H4 (cell line): Measurements from ENCODE around the gene PTCD2. TPM values are rescaled to one million over a fixed set of nuclear protein-coding genes. Genes with fewer than 3 reads are reported as not detected.
"Not testable (repeated sequence)": the region's sequence is repeated elsewhere in the genome, so short reads cannot be mapped to it uniquely, and the experiment has no call there.

Experiments
- DNase-seq: peaks from one replicate; pipeline ENCODE4 v3.0.0-alpha.2; 2015; ENCODE audit warnings: low spot score
- total RNA-seq: library from RNA; depleted of rRNA; stranded (reverse); fragments of >200 nt; shearing (Covaris generic); gene quantifications from 2 replicates; pipeline ENCODE4 v1.2.3, GENCODE V29; 2014

PTCD2 gene
- total RNA-seq, 1 experiment from 2014 or later = 15.4 TPM

DNA sequence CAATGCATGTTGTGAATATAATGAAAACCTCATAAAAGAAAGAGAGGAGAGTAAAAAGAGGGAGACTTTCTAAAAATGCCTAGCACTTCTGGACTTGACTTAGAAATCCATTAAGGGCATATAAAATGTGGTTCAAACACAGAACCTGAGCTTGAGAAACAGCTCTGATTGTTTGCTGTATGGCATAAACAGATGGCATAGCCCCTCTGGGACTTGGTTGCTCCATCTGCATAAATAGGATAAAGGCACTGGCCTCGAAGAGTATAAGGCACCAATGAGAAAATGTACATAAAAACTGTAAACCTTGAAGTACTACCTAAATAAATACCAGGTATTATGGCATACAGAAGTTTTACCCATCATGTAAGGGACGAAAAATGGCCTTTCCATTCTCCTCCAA lies 23.9 kb upstream of the PTCD2 start:
- DNase-seq = no peak

DNA sequence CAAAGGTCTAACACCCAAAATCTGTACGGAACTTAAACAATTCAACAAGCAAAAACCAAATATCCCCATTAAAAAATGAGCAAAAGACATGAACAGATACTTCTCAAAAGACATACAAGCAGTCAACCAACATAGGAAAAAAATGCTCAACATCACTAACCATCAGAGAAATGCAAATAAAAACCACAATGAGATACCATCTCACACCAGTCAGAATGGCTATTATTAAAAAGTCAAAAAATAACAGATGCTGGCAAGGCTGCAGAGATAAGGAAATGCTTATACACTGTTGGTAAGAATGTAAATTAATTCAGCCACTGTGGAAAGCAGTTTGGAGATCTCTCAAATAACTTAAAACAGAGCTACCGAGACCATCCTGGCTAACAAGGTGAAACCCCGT lies 22.0 kb upstream of the PTCD2 start:
- not testable (repeated sequence) for DNase-seq

DNA sequence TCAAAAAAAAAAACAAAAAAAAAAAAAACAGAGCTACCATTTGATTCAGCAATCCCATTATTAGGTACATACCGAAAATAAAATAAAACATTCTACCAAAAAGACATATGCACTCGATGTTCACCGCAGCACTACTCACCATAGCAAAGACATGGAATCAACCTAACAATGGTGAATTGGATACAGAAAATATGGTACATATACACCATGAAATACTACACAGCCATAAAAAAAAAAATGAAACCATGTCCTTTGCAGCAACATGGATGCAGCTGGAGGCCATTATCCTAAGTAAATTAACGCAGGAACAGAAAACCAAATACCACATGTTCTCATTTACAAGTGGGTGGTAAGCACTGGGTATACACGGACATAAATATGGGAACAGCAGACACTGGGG lies 21.5 kb upstream of the PTCD2 start:
- no peak for DNase-seq

DNA sequence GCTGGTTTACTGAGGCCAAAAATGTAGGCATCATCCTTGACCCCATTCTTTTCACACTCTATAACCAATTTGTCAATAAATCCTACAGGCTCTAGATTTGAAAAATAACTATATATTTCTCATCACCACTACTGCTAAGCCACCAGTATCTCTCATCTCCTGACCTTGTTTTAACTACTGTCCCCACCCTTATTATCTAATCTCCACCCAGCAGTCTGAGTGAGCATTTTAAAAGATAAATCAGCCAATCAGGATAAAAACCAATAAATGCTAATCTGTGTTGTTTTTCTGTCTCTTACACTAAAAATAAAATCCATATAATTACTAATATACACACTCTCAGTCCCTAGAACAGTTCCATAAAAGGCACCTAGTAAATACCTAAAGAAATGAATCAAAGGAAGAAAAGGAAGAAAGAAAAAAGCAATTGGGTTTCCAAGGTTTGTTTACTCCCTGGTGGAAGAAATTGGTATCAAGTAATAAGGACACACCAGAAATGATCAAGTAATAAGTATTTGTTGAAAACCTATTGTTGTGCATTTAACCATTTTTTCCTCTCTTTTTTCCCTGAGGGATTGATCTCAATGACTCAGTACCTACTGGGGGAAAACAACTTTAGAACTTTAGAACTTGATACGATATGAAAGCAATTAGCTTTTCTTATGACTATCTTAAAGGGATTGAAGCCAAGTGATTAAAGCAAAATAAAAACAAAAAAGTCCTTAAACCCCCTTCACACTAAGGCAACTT lies 19.4 kb upstream of the PTCD2 start:
- DNase-seq = no peak

DNA sequence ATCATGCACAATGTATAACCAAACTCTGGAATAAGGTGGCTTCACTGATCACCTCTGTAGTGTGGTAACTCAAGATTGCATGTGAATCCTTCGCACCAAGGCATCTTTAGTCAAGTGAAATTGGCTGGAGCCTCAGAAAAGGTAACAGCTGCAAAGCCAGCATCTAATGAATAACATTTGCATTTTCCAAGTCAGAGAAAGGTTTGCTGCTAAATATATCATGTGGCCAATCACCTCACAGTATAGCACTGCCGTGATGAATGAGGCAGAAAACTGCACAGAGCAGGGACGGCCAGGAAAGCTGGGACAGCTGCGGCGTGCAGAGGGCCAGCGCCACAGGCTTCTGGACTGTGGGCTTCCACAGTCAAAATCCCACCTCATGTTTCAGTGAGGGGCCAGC lies 18.6 kb upstream of the PTCD2 start:
- no peak for DNase-seq

DNA sequence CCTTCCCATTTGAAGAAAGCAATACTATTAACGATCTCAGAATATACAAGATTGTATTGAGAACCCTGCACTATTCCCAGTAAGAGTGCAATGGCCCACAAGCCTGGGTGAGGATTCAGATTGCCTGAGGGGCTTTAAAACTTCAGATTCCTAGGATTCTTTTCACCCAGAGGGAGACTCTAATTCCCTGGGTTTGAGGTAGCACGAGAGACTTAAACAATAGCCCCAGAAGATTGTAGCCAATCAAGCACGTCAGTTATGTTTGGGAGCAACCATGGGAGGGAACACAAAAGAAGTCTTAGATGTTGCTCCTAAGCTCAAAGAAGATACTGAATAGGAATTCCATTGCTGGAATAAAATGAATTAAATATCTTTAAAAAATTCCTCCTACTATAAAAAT lies 18.0 kb upstream of the PTCD2 start:
- no peak for DNase-seq

DNA sequence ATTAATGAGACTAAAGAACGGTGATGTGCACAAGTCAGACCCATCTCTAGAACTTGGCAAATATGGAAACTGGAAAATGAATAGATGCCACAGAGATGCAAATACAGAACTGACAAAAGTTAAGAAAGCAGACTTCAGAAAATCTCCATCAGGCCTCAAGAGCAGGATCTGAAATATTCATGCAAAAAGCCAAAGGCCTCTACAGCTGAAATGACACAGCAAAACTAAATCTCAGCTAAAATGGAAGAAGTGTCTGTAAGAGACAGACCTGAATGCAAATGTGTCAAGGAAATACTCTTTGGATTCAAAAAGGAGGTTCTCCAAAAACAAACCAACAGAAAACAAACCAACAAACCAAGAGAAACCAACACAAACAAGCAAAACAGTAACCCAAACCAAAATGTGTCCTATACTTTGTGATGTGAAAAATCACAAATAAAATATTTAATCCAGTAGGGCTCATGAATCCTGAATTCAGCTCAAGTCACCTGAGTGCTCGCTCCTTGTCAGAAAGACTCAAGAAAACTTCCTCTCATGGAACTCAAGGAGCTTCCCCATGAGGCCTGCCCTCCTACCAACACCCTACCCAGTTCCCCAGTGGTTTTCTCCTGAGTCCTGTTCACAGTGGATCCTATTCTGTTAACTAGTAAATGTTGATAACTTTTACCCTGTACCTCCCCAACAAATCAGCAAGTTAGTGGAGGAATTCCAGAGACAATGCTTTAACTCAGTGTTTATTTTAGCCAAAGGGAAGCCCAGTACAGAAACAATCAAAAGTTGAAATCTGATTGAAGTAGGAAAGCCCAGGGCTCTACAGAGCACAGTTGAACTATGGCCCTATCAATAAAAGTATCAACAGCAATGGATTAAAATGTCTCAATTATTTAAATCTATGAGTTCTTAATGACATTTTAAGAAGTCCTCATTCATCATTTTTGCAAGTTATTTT lies 14.7 kb upstream of the PTCD2 start:
- DNase-seq = no peak

DNA sequence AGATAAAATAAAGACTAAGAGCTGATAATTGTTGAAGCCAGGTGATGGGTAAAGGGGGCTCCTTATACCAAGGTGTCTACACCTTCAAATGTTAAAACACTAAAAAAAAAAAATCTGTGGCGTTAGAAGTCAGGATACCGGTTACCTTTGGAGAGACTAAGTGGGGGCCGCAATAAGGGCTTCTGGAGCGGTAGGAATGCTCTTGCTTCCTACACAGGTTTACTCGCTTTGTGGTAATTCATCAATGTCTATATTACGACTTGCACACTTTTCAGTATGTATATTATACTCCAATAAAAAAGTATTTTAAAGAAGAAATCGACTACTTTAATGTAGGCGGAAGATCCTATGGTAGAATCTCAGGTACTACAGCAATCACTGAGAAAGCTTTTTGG lies 12.6 kb upstream of the PTCD2 start:
- DNase-seq = no peak

DNA sequence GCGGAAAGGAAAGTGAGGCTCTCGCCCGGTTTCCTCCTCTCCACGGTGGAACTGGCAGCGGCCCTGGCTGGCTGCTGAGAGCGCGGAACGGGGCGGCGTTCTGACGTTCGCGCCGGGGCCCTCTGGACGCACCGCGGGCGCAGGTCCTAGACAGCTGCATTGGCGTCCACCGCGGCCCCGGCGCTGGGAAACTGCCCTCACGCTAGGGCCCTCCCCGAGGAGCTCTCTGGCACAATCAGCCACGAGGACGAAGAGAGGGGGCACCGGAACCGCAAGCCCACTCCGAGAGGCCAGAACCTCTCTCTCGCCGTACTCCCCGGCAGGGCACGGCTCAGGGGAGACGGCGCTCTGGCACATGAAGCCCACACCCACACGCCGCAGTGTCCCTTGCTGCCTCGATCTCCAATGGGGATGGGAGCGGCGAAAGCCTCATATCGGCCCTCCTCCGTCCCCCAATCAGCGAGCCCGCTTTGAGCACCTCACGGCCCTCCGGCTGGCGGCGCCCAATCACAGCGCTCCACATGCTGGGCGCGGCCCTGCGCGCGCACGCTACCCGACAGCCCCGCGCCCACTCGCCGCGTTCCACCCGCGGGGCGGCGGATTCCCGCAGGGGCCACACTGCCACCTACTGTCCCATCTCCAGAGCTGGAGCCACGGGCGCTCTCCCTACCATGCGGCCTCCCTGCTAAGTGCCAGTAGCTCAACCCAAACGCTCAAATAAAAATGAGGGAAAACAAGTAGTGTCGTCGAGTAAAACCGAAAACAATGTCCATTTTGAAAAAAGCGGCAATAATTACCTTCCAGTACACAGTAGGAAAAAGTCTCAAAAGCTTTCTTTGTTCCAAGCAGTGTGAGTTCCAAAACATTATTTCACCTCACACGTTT lies 12.0 kb upstream of the PTCD2 start:
- peak; percentile 96 for DNase-seq

DNA sequence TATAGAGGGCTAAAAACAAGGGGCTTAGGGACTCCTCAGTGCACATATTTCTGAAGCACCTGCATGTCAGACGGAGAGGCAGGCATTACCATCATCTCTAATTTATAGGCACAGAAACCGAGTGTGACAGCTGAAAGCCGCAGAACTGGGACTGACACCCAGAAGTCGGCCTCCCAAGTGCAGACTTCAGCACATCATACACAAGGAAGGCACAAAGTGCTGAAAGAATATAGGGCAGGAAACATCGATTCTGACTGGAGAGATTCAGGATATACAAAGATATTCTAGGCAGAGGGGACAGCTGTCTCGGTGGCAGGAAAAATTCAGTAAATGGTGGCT lies 11.4 kb upstream of the PTCD2 start:
- DNase-seq = no peak

DNA sequence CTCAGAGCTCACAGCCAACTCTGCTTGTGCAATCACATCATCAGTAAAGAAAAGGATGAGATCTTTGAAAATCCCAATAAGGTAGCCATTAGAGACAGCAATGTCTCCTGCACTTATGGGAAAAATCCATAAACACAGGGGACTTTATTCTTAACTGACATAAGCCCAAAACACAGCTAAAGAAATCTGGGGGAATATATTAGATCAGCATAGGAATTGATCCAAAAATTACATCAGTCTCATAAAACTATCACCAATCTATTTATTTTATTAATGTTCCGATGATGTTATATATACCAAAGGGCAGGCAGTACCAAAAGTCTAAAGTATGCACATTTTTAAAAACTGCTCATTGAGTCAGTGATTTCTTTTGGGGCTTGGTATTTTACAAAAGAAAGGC lies 7.0 kb upstream of the PTCD2 start:
- no peak for DNase-seq

DNA sequence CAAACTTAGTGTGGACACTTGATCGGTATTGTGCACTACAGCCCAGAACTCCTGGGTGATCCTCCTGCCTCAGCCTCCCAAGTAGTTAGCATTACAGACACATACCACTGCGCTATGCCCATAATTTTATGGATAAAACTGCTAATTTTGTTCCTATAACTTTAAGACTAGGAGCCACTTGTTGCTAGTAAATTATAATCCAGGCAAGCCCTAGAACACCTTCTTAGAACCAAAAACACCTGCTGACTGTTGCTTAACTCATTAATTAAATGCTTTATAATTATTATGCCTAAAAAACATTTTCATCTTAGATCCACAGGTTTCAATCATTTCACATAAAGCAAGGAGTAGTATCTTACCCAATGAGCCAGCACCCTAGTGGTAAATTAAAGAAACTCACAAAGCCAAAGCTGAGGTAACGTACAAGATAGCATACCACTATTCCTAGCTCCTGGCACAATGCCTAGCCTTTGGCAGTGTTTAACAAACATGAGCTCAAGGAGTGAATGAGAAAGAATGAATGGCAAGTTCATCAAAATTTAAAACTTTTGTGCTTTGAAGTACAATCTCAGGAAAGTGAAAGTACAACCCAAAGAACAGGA lies 5.5 kb upstream of the PTCD2 start:
- DNase-seq = peak; percentile 78

DNA sequence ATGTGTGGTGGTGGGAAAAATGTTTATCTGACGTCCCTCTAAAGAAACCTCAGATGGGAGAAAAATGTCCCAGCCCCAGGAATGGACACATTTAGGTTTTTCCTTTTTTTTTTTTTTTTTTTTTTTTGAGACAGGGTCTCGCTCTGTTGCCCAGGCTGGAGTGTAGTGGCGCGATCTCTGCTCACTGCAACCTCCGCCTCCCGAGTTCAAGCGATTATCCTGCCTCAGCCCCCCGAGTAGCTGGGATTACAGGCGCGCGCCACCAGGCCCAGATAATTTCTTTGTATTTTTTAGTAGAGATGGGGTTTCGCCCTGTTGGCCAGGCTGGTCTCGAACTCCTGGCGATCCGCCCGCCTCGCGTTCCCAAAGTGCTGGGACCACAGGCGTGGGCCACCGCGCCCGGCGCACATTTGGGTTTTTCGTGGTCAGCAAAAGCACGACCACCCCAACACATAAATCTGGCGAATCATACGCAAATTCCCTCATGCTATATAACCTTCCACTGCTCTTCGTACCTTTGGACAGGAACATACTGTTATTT lies 668 bp upstream of the PTCD2 start:
- DNase-seq = not testable (repeated sequence)

DNA sequence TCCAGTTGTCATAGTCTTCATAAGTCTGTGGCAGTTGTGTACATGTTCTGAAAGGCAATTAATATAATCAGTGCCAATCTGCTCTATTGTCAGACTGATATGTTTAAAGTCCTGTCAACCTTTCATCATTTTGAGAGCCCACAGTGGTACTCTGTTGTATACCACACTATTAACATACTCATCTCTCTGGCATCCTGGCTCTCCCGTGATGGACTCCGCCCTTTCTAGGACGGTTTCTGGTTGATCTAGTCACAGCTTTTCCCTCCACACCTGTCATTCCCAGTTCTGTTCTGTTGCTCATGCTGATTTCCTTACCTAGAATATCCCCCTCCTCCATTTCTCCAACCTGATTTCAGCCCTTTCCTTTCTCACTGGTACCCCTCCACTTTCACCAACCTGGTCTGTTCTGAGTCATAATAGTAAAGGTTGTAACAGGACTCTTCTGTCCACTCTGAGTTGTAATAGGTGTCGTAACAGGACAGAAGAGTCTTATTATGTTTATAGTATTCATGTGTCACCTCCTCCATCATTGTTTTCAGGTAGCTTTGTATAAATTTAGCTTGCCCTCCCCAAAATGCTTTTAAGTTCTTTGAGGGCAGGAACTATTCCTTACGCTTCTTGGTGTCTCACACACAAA lies 4.1 kb downstream of the PTCD2 start:
- DNase-seq = no peak

DNA sequence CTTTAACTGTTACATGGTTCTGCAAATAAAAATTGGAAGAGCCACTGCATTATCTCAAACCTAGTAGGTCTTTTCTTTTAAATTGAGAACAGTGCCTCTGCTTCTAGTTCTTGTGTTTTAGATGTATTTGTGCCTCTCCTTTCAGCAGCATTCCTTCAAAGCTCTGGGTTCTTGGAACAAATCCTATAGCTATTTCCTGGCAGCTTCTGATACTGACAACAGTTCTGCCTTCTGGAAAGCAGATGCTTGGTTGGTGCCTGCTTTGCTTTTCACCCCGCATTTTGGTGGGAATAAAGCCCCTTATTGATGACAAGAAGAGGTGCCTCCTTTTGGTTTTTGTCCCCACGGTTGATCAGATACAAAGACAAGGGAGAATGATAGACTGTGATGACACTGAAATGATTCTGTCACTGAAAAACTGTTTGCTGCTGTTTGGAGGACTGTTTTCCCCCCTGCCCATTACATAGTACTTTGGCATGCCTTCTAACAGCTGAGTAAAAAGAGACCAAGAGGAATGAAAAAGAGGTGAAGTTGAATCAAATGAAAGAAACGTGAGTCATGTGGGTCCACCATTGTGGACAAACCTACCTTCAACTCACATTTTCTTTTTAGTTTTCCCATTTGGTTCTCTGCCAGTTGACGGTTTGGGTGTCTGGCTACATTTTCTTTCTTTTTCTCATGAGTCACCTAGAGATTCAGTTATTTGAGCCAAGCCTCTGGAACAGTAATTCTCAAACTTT lies 5.6 kb downstream of the PTCD2 start:
- no peak for DNase-seq

DNA sequence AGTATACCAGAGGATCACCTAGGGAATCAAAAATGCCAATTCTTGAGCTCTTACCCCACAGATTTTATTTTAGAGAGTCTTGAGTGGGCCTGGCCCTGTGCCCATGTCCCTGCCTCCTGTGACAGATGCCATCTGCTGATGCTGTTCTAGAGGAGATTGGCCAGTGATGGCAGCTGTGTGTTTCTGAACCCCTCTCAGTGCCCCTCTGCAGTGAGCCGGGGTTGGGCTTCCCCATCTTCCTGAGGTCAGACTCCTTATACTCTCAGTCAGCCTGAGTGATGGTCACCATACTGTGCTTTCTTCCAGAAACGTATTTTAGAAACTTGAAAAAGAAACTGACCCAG lies 6.1 kb downstream of the PTCD2 start:
- no peak for DNase-seq

DNA sequence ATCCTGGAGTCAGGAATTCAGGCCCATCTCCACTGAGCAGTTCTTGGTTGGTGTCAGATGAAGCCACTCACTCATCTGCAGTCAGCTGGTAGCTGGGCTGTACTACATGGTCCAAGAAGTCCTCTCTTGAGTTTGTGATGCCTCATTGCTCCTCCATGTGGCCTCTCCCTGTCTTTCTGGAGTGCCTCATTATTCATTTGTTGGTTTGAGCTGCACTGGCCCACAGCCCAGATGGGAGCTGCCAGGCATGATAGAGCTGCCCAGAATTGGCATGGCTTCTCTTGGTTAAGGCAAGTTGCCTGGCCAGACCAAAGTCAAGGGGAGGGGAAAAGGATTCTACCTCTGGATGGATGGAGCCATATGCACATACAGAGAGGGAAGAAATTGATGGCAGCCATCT lies 8.0 kb downstream of the PTCD2 start:
- peak; percentile 71 for DNase-seq

DNA sequence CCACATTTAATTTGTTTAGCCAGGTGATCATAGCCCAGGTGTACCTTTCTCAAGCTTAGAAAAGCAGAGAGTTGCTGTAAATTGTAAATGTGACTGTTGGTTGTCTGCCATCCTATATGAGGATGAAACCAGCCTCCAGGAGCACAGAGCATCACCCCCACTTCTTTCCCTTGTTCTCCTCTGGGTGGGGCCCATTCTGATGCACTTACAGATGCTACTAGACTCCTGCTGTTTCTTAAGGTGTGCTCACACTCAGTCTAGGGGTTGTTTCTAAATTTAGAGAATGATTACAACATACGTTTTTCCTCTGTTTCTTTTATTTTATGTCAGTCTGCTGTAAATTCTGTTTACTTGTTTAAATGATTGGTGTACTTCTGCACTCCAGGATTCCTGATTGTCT lies 10.5 kb downstream of the PTCD2 start:
- DNase-seq = no peak

DNA sequence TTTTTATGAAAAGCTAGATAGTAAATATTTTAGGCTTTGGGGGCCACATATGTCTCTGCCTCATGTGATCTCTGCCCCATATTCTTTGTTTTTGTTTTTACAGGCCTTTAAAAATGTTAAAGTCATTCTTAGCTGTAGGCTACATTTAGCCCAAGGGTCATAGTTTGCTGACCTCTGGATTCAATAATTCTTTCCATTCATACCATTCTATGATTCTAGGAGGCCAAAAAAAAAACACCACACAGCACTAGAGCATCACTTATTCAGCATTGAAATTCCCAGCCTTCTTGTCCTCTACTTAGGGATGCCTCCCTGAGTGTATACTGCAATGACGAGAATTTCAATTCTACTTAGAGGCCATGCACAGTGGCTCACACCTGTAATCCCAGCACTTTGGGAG lies 17.0 kb downstream of the PTCD2 start:
- no peak for DNase-seq

DNA sequence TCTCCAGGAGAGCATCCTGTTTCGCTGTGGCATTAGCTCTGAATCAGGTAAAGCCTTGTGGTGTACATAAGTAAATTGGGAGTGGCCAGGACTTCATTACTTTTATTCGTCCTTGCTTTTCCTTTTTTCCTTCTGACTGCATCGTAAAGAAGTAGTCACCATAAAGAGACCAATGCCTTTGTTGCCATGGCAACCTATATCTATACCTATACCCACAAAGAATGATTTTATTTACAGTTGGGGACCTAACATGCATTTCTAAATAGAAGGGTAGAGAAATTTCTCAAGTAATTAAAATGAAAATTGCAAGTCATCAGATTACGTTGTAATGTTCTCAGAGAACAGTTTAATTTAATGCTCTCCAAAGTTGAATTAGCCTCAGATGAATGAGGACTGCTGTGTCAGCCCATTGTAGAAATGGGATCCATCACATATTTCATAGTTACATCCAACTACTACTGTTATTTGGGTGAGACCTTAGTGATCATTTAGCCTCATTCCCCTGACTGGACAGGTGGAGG lies 18.6 kb downstream of the PTCD2 start:
- DNase-seq = no peak
